GM18868 (cell line): ENCODE data around the gene CRCP.
"Not testable (repeated sequence)": the region's sequence is repeated elsewhere in the genome, so short reads cannot be mapped to it uniquely, and the experiment has no call there.

Experiments
- ATAC-seq: cut with Tn5 transposase; IDR thresholded peaks from one replicate; pipeline ENCODE4 v1.9.1; 2021; ENCODE audit warnings: mild to moderate bottlenecking, moderate library complexity; ENCODE audit not compliant: unreplicated experiment

Gene CRCP

DNA sequence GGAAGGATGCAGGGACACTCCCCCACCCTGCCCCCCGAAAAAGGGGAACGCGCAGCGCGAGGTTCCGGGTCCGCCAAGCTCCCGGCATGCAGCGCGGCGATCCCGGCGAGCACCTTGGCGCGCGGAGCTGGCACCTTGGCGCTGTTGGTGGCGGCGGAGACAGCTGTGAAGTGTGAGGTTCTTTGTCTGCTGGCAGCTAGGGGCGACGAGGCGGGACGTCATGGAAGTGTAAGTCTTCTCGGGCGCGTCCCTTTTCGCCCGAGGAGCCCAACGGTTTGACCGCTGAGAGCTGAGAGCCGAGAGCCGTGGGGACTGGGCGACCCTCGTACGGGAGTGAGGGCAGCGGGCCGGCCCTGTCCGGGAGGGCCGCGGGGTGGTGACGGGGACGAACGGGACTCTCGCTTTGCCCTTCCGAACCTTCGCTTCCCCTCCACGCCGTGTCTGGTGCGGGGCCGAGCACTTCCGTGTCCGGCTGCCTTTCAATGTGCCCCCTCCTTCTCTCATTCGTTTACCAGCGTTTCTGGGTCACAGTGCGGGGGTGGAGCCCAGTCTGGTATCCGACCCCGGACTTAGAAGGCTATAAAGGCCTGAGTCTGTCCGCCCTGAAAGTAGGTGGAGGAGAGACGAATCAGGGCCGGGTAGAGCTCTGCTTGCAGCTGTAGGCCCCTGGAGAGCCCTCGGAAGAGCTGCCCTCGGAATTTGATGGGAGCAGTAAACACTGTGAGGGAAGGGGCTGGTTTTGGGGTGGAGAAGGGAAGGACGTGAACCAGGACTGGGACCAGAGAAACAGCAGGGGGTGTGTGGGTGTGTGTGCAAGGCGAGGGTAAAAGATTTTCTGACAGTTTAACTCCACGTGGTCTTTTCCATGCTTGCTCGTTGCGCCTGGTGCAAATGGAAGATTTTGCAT lies at the start of gene CRCP:
Gene CRCP, plus strand, starts transcription at position 105 of the 907 bp plus-strand sequence. Its CDS starts 116 bp downstream, at position 221.
- peak; percentile 86 for ATAC-seq

DNA sequence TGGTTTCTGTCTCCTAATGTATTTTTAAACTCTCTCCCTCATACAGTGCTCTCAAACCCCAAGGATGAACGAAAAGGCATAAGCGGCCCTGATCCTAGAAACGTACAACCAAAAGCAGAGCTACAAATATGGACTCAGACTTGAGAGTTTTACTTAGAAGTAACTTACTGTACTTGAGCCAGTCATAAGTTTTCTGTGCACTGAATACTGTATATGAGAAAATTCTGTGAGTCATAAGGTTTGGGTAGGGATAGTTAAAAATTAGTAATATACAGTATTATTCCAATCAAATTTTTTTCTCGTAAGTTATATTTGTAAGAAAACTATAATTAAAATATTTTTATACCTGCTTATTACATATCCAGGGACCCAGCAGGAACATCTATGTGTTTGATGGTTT lies 44.9 kb upstream of the CRCP start:
- ATAC-seq = no peak

DNA sequence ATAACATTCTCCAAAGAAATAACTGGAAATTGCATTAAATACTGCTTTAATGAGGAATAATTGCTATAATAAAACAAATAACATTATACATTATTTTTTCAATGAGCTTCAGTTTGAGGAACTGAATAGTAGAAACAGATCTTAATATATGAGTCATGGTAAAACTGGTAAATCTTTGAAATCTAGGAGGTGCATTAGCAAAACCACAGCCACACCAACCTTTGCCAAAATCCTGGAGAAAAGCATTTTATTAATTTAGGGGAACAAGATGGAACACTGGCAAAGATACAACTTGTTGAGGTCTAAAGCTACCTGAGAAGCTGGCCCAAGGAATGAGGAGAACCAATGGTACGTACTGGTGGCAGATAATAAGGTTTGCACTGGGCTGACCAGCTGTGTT lies 44.4 kb upstream of the CRCP start:
- no peak for ATAC-seq

DNA sequence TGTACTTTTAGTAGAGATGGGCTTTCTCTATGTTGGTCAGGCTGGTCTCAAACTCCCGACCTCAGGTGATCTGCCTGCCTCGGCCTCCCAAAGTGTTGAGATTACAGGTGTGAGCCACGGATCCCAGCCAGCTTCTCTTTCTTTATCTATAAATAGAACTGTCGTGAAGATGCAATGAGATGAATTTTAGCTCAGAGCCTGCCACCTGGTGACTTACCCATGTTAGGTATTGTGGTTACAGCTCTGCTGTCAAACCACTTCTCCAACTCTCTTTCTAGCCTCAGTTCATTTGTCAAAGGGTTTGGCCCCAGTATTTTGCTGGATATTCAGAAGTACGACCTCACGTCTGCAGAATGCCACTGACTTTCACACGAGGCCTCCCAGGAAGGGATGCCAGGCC lies 42.4 kb upstream of the CRCP start:
- ATAC-seq = not testable (repeated sequence)

DNA sequence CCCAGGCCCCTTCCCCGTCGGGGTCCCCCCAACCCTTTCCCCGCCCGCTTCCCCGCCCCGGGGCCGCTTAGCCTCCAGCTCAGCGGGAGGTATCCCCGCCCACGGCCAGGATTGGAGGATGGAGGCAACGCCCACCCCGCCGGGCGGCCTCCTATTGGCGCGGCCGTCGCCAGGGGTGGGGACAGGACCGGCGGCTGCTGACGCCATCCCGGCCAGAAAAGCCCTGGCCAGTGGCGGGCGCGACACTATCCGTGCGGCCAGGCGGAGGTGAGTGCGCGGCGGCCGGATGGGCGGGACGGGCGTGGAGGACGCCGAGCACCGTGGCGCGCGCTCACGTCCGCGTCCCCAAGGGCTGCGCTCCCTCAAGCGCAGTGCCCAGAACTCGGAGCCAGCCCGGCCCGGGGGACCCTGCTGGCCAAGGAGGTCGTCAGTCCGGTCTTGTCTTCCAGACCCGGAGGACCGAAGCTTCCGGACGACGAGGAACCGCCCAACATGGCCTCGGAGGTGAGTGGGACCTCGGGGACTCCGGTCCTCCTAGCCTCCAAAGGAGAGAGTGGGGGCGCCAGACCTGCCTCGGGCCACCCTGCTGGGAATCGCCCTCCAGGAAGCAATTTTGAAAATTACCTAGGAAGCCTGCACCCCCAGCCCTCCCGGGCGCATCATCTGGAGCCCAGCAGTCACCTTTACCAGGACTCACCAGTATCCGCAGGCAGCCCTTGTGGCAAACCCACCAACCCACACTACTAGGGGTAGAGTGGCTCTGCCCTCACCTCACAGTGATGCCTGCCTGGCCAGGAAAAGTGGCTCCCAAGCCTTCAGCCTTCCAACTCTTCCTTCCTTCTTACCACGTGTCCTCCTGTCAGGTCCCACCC lies 38.8 kb upstream of the CRCP start, which contains the start of gene ASL:
Gene ASL, plus strand, starts transcription at position 230 of the 872 bp plus-strand sequence. Its CDS starts 263 bp downstream, at position 493.
- peak; percentile 98 for ATAC-seq

DNA sequence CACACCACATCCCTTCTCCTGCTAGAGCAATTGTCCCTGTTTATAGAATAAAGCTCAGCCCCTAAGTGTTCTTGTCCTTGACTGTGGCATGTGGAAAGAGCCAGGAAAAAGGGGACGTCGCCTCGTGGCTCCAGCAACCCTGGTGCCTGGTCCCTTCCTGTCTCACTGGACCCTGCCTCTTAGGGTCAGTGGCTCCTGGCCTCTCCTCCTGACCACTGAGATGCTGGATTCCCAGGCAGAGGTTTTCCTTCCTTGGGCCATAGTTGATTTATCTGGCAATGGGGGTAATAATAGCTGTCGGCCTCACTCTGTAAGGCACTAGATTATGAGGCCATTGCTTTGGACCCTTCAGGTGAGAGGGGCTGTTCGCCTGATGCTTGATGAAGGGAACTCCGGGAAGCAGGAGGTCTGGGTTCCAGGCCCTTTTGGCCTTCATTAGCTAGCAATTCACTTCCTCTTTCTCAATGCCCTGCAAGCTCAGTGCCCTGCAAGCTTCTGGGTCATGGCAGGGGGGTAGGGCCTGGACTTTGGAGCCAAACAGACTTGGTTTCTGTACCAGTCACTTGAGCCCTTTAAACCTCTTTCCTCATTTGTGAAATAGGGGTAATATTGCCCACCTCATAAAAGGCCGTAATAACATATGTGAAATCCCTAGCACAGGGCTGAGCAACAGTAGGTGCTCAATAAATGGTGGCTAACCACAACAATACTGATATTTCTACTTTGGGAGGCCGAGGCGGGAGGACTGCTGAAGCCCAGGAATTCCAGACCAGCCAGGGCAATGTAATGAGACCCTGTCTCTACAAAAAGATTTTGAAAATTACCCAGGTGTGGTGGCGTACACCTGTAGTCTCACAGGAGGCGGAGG lies 38.0 kb upstream of the CRCP start:
- ATAC-seq = no peak

DNA sequence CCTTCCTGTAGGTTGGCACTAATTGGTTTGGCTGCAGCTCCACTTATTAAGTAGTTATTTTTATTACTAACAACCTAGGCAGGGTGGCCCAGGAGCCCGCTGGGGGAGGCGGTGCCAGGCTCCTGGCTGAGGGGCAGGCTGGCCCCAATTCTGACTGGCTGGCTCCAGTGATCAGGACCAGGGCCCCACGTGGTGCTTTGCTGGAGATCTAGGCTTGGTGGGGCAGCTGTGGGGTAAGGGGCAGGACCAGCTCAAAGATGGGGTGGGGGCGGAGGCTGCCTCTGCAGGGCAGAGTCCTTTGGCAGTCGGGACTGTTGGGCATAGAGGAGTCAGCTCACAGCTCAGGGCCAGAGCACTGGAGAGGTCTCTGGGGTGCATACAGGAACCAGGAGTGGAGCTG lies 36.6 kb upstream of the CRCP start:
- ATAC-seq = no peak

DNA sequence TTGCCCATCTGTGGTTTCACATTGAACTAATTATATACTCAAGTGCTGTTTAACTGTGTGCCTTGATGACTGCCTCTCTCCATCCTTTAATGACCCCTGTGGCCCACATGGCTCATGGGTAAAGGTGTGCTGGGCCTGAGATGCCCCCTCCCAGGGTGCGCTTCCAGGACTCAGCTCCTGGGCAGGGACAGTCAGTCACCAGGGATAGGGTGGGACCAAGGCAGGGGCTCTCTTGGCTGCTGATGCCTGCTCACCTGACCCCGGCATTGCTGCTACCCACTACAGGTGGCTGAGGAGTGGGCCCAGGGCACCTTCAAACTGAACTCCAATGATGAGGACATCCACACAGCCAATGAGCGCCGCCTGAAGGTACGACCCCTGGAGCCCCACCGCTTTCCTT lies 32.6 kb upstream of the CRCP start:
- no peak for ATAC-seq

DNA sequence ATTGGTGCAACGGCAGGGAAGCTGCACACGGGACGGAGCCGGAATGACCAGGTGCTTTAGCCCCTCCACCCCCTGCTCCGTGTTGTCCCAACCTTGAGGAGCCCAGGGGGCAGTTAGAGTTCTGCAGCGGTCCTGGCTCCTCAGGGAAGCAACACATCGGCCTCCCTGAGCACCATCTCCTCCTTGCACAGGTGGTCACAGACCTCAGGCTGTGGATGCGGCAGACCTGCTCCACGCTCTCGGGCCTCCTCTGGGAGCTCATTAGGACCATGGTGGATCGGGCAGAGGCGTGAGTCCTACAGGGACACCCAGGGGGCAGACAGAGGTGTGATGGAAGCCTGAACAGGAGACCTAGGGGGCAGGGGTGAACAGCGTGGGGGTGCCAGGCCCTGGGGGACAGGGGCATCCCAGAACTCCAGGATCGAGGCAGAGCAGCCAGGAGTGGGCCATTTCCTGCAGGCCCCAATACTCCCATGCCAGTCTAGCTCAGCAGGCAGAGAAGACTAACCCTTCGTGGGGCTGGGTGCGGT lies 31.7 kb upstream of the CRCP start:
- ATAC-seq = no peak

DNA sequence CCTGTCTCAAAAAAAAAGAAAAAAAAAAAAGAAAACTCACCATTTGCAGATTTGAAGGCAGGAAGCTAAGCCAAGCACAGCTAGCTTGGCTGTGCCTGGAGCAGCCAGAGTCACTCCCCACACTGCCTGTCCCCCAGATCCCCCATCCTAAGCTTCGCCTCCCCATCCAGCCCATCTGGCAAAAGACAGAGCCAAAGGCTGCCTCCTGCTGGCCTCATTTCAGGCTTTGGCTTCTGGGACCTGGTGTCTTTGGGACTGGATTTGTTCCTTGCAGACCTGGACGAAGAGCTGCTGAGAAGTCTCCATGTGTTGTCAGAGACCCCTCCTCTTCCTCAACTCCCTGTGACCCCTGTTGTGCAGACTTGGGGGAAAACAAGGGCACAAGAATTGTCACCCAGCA lies 31.0 kb upstream of the CRCP start:
- ATAC-seq = no peak

DNA sequence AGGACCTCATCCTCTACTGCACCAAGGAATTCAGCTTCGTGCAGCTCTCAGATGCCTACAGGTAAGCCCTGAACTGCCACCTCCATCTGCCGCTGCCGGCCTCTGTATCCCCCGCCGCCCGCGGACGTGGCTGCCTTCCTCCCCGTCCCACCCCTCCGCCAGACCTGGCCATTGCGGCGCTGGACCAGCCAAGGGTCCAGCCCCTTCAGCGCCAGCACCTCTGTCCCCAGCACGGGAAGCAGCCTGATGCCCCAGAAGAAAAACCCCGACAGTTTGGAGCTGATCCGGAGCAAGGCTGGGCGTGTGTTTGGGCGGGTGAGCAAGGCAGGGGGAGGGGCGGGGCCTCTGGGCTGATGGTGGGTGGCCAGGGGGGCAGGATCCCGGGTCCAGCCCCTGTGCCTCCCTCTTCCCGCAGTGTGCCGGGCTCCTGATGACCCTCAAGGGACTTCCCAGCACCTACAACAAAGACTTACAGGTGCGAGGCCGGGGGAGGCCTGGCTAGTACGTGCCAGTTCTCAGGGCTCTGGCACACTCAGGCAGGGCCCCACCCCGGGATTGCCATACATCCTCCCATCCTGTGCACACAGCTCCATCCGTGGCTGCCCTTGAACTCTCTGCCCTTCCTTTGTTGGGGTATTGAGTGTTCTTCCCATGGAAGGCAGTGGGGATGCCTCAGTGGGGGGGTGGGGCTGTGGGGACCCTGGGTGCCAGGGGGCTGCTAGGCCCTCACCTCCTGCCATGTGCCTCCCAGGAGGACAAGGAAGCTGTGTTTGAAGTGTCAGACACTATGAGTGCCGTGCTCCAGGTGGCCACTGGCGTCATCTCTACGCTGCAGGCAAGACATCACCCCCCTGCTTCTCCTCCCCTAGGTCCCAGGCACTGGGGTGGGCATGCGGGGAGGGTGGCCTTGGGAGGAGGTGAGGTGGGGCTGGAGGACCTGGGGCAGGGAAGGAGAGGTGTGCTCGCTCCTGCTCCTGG lies 25.5 kb upstream of the CRCP start:
- no peak for ATAC-seq

DNA sequence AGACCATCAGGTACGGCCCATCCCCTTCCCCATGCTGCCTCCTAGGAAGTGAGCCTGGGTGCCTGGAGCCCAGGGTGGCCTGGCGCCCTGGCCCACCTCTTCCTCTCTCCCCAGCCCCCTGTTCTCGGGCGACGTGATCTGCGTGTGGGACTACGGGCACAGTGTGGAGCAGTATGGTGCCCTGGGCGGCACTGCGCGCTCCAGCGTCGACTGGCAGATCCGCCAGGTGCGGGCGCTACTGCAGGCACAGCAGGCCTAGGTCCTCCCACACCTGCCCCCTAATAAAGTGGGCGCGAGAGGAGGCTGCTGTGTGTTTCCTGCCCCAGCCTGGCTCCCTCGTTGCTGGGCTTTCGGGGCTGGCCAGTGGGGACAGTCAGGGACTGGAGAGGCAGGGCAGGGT lies 22.0 kb upstream of the CRCP start:
- ATAC-seq = no peak

DNA sequence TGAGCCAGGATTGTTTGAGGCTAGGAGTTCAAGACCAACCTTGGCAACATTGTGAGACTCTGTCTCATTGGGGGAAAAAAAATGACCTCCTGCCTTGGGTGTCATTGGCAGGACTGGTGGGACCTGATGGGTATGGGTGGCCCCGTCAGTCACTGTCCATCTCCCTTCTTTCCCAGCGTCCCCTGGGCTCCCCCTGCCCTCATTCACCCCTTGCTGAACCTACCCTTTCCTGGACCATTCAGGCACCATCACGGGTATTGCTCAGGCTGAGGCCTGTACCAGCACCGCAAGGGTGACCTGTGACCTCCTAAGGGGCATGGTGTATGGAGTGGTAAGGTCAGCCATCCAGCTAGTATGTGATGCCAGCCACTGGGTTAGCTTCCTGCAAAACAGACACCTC lies 19.6 kb upstream of the CRCP start:
- ATAC-seq = no peak

DNA sequence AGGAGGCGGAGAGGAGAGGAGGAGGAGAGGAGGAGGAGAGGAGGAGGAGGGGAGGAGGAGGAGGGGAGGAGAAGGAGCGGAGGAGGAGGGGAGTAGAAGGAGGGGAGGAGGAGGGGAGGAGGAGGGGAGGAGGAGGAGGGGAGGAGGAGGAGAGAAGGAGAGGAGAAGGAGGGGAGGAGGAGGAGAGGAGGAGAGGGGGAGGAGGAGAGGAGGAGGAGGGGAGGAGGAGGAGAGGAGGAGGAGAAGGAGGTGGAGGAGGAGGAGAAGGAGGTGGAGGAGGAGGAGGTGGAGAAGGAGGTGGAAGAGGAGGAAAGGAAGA lies 15.5 kb upstream of the CRCP start:
- no peak for ATAC-seq

DNA sequence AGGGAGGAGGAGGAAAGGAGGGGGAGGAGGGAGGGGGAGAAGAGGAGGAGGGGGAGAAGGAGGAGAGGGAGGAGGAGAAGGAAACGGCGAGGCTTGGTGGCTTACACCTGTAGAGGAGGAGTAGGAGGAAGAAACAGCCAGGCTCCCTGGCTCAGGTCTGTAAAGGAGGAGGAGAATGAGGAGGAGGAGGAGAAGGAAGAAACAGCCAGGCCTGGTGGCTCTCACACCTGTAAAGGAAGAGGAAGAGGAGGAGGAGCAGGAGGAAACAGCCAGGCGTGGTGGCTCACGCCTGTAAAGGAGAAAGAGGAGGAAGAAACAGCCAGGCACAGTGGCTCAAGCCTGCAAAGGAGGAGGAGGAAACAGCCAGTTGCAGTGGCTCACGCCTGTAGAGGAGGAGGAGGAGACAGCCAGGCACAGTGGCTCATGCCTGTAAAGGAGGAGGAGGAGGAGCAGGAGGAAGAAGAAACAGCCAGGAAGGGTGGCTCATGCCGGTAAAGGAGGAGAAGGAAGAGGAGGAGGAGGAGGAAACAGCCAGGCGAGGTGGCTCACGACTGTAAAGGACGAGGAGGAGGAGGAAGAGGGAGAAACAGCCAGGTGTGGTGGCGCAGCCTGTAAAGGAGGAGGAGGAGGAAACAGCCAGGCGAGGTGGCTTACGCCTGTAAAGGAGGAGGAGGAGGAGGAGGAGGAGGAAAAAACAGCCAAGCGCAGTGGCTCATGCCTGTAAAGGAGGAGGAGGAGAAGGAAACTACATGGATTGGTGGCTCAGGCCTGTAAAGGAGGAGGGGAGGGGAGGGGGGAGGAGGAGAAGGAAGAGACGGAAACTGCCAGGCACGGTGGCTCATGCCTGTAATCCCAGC lies 14.9 kb upstream of the CRCP start:
- peak; percentile 78 for ATAC-seq

DNA sequence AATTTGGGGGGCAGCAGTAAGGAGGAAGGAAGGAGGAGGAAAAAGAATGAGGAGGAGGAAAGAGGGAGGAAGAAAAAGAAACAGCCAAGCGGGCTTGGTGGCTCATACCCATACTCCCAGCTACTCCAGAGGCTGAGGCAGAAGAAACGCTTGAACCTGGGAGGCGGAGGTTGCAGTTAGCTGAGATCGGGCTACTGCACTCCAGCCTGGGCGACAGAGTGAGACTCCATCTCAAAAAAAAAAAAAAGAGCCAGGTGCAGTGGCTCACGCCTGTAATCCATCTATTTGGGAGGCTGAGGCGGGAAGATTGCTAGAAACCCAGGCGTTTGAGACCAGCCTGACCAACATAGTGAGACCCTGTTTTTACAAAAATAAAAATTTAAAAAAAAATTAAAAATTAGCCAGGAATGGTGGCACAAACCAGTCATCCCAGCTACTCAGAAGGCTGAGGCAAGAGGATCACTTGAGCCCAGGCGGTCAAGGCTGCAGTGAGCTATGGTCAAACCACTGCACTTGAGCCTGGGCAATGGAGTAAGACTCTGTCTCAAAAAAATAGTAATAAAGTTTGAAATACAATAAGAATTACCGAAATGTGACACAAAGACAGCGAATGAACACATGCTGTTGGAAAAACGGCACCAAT lies 14.1 kb upstream of the CRCP start:
- ATAC-seq = peak; percentile 23

DNA sequence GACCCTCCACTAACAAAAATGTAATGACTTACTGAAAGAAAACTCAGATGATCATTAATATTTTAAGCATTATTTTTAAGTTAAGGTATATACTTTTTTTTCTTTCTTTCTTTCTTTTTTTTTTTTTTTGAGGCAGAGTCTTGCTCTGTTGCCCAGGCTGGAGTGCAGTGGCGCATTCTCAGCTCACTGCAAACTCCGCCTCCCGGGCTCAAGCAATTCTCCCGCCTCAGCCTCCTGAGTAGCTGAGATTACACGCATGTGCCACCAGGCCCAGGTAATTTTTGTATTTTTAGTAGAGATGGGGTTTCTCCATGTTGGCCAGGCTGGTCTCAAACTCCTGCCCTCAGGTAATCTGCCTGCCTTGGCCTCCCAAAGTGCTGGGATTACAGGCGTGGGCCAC lies 12.5 kb upstream of the CRCP start:
- ATAC-seq = not testable (repeated sequence)

DNA sequence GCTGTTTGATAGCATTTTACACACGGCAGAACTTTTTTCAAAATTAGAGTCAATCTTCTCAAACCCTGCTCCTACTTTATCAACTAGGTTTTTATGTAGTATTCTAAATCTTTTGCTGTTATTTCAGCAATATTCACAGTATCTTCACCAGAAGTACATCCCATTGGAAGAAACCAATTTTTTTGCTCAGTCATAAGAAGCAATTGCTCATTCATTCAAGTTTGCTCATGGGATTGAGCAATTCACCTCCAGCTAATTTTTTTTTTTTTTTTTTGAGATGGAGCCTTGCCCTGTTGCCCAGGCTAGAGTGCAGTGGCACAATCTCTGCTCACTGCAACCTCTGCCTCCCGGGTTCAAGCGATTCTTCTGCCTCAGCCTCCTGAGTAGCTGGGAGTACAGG lies 10.7 kb upstream of the CRCP start:
- ATAC-seq = not testable (repeated sequence)
